Vein endothelial cell (primary cell): ENCODE measurements around the gene CRB1. TPM values are rescaled to one million over a fixed set of nuclear protein-coding genes. Genes with fewer than 3 reads are reported as not detected.

Experiments used
- small RNA-seq: library from RNA; depleted of rRNA; stranded (forward); fragments of <200 nt; gene quantifications from one replicate; pipeline ENCODE3, GENCODE V24; 2012
- total RNA-seq: library from RNA; depleted of rRNA; stranded (reverse); fragments of >200 nt; gene quantifications from 2 replicates; pipeline ENCODE4 v1.2.3, GENCODE V29; 2012

The CRB1 gene
- not detected in 2 replicates for total RNA-seq

GRCh38 chr1:197268012-197268411, at the start of gene CRB1:
CRB1 (plus strand) TSS chr1:197268252; CDS start chr1:197268413, 161 bp downstream.

Small RNA genes within 50 kb of the gene (small RNA-seq; reads per million reads assigned to genes)
- not detected for gene MRPS21P3

Other genes starting within 250 kb of the CRB1 start
- gene F13B, start 201.0 kb upstream of the CRB1 start, total RNA-seq, result not detected in 2 replicates
- 17.0 and 34.3 TPM in 2 replicates for gene ASPM, start 121.6 kb upstream of the CRB1 start, total RNA-seq
- 8.2 and 9.6 TPM in 2 replicates for gene ZBTB41, start 67.0 kb upstream of the CRB1 start, total RNA-seq